ENCODE data around the gene KIF26B. TPM values are rescaled to one million over a fixed set of nuclear protein-coding genes. Genes with fewer than 3 reads are reported as not detected.

Gene KIF26B
- total RNA-seq, 2 donors from 2014 or later = 0.83 to 1.3 TPM

DNA sequence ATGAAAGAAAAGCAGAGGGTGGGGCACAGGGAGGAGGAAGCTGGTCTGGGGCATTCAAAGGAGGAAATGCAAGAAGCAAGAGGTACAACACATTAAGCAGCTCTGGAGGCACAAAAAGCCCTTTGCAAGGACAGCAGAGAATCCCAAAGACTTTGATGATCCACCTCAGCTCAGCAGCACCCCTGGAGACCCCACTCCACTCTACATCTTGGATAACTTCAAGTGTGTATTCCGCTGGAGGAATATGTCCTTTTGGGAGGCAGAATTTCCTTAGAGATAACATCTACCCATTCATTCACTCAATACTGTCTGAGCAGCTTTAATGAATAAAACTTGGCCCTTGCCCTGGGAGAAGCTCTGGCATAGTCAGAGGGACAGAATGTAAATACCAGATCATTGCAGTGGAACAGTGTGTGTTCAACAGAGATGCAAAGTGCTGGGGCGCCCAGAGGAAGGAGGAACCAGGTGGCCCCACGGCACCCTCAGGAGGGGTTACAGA lies 599.7 kb downstream of the KIF26B start:
- Histone ChIP-seq H3K9me3 (peaks cover 0 to 19% of the 10 kb centered on the region in 2 donors), H3K4me3 (no peak overlapping the region), H3K4me1 (no peaks in the 10 kb centered on the region), H3K27ac (no peak overlapping the region), H3K27me3 (no peaks in the 10 kb centered on the region), H3K36me3 (no peaks in the 10 kb centered on the region)
- no peak for DNase-seq (ENCODE audit: low spot score)
- TF ChIP-seq, protein P1, sequence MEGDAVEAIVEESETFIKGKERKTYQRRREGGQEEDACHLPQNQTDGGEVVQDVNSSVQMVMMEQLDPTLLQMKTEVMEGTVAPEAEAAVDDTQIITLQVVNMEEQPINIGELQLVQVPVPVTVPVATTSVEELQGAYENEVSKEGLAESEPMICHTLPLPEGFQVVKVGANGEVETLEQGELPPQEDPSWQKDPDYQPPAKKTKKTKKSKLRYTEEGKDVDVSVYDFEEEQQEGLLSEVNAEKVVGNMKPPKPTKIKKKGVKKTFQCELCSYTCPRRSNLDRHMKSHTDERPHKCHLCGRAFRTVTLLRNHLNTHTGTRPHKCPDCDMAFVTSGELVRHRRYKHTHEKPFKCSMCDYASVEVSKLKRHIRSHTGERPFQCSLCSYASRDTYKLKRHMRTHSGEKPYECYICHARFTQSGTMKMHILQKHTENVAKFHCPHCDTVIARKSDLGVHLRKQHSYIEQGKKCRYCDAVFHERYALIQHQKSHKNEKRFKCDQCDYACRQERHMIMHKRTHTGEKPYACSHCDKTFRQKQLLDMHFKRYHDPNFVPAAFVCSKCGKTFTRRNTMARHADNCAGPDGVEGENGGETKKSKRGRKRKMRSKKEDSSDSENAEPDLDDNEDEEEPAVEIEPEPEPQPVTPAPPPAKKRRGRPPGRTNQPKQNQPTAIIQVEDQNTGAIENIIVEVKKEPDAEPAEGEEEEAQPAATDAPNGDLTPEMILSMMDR (IDR thresholded peaks at IDR 0.05) = no peak
